Activated naive CD8-positive, alpha-beta T cell treated with anti-CD3 and anti-CD28 coated beads for 36 hours (primary cell): ENCODE measurements around the gene CARD11. TPM values are rescaled to one million over a fixed set of nuclear protein-coding genes. Genes with fewer than 3 reads are reported as not detected.
A peak's percentile ranks its signal among the peaks of the same experiment; 100 is the strongest.

Experiments used
- DNase-seq: peaks from one replicate; pipeline ENCODE4 v3.0.0; 2021
- H3K27ac Mint-ChIP-seq: one replicate; pipeline ENCODE4 v1.8.0; 2022; ENCODE audit warnings: mild to moderate bottlenecking, moderate library complexity, mixed read lengths
- H3K27me3 Mint-ChIP-seq: one replicate; pipeline ENCODE4 v1.8.0; 2022; ENCODE audit warnings: mild to moderate bottlenecking, mixed read lengths
- H3K36me3 Mint-ChIP-seq: one replicate; pipeline ENCODE4 v1.8.0; 2021; ENCODE audit warnings: mild to moderate bottlenecking, mixed read lengths
- H3K4me1 Mint-ChIP-seq: one replicate; pipeline ENCODE4 v1.8.0; 2021; ENCODE audit warnings: mixed read lengths
- H3K4me3 Mint-ChIP-seq: one replicate; pipeline ENCODE4 v1.8.0; 2022; ENCODE audit warnings: mild to moderate bottlenecking, moderate library complexity, mixed read lengths
- H3K9me3 Mint-ChIP-seq: one replicate; pipeline ENCODE4 v1.8.0; 2022; ENCODE audit warnings: mixed read lengths
- total RNA-seq, 2 experiments: library from RNA; stranded (reverse); gene quantifications; one replicate each; pipeline ENCODE4 v1.2.3, GENCODE V29; 2021

Gene CARD11
- total RNA-seq, 2 experiments from 2014 or later: 108 to 111 TPM

DNA sequence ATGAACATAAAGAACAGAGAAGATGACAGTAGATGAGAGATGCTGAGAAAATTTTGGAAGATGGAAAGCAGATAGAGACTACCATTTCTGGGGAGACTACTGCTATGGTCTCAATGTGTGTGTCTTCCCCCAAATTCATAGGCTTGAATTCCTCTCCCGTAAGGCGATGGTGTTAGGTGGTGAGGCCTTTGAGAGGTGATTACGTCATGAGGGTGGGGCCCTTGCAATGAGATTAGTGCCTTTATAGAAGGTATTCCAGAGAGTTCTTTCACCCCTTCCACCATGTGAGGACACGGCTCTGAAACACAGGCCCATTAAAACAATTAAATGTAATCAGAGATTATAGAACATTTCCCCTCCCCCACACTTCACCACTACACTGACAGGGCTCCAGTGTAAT, 23.9 kb downstream of the CARD11 start:
- Mint-ChIP-seq H3K4me1 (peaks cover 17% of the 10 kb centered on the region), H3K27ac (peak overlapping the region; percentile 11), H3K36me3 (peaks cover 85% of the 10 kb centered on the region), H3K9me3 (peaks cover 33% of the 10 kb centered on the region), H3K27me3 (no peaks in the 10 kb centered on the region), H3K4me3 (no peak overlapping the region)
- DNase-seq: no peak

DNA sequence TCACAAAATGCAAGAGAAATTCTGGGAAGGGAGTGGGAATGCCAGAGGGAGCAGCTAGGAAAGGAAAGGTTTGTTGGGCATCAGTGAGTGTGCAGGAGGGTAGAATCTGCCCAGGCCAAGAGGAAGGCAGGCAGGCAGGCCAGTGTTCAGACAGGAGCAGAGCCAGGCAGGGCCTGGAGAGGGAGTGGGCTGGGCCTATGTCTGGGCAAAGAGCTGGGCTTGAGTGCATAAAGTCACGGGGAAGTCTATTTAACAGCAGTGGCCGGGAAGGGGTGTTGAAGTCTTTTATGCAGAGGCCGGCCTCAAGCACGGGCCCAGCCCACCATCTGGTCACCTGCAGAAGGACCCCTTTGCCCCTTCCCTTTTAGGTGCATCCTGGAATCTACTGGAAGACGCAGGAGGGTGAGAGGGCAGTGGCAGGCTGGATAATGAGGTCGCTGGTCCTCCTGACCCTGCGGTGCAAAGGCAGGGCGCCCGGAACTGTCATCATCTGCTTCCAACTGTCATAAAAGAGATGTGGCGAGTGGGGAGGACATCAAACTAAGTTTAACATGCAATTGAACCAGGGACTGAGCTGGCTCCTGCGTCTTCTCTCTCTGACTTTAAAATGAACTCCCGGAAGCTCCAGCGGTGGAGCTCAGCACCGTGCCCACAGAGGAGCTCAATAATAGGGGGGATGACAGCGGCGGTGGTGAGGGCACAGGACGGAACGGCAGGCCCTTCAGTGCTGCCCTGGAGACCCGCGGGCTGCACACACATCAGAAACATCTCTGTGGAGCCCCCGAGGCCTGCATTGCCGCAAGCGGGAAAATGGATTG, 29.5 kb downstream of the CARD11 start:
- peaks cover 3% of the 10 kb centered on the region for H3K9me3 Mint-ChIP-seq
- no peaks in the 10 kb centered on the region for H3K27me3 Mint-ChIP-seq
- peaks cover 41% of the 10 kb centered on the region for H3K4me1 Mint-ChIP-seq
- DNase-seq: no peak
- peak overlapping the region; percentile 18 for H3K27ac Mint-ChIP-seq
- no peak overlapping the region for H3K4me3 Mint-ChIP-seq
- peaks cover 68% of the 10 kb centered on the region for H3K36me3 Mint-ChIP-seq

DNA sequence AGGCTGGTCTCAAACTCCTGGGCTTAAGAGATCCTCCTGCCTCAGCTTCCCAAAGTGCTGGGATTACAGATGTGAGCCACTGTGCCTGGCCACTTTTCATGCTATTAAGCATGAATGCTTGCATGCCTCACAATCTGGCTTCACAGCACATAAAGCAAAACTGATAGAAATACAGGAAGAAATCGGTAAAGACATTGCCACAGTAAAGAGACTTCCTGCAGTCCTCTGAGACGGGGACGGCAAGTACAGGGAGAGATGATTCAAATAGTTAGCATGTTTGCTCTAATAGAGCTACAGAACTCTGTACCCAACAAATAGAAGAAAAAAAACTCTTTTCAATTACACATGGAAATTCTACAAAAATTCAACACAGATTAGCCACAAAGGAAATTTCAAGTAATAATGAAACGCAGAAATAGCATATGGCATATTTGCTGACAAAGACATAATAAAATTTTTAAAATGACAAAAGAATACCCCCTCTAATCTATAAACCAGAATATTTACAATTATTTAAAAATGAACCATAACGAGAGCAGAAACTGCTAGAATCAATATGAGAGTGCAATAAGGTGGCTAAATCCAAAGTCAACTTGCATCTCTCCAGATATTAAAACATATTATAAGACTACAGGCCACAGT, 32.3 kb downstream of the CARD11 start:
- H3K36me3 Mint-ChIP-seq: peaks cover 79% of the 10 kb centered on the region
- H3K4me3 Mint-ChIP-seq: no peak overlapping the region
- no peak for DNase-seq
- H3K27ac Mint-ChIP-seq: peak overlapping the region; percentile 83
- H3K4me1 Mint-ChIP-seq: peaks cover 65% of the 10 kb centered on the region
- H3K27me3 Mint-ChIP-seq: no peaks in the 10 kb centered on the region
- H3K9me3 Mint-ChIP-seq: peaks cover 5% of the 10 kb centered on the region

DNA sequence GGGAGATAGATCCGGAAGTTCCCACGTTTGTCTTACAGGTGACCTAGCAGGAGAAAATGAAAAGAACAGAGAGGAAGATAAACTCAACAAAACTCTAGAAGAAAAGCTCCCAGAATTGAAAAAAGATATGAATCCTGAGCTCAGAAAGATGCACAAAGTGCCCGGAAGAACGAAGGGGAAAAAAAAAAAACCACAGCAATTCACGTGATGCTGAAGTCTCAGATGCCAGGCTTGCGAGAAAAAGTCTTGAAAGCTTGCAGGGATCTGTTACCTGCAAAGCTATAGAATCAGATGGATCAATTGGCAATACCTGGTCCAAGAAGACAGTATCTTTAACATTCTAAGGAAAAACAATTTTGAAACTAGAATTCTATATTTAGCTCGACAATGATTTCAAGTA, 33.5 kb downstream of the CARD11 start:
- Mint-ChIP-seq H3K4me1 (peaks cover 70% of the 10 kb centered on the region), H3K36me3 (peaks cover 73% of the 10 kb centered on the region), H3K4me3 (peak overlapping the region; percentile 56), H3K27me3 (no peaks in the 10 kb centered on the region), H3K27ac (peak overlapping the region; percentile 87), H3K9me3 (peaks cover 5% of the 10 kb centered on the region)
- no peak for DNase-seq

DNA sequence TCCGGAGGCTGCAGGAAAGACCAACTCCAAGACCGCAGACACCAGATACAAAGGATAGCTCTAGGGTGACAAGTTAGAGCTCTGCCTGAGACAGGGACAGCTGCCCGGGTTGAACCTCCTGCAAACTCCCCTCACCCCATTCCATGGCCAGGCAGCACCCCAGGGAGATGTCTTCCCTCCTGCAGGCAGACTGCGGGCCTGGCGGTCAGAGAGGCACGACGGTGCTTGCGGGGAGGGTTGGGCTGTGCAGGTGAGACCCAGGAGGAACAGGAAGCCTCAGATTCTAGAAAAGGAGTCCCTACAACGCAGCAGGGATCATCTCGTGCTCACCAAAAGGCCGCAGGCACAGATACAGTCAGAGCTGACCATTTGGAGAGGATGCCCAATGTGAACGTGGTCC, 34.6 kb downstream of the CARD11 start:
- Mint-ChIP-seq H3K27ac (no peak overlapping the region), H3K9me3 (peaks cover 5% of the 10 kb centered on the region), H3K4me1 (peaks cover 67% of the 10 kb centered on the region), H3K4me3 (no peak overlapping the region), H3K36me3 (peaks cover 63% of the 10 kb centered on the region), H3K27me3 (no peaks in the 10 kb centered on the region)
- no peak for DNase-seq

DNA sequence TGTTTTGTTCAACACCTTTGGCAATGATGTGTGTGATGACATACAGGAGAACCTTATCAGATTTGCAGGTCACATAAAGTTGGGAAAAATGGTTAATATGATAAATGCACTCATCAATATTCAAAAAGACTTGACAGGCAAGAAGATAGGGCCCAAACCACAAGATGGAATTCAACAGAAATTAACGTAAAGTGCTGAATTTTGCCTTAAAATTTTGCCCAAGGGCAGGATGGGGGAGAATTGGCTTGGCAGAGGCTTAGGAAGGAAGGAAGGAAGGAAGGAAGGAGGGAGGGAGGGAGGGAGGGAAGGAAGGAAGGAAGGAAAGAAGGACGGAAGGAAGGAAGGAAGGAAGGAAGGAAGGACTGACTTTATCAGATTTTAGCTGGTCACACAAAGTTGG, 35.3 kb downstream of the CARD11 start:
- H3K36me3 Mint-ChIP-seq: peaks cover 59% of the 10 kb centered on the region
- H3K4me3 Mint-ChIP-seq: no peak overlapping the region
- DNase-seq: no peak
- peaks cover 5% of the 10 kb centered on the region for H3K9me3 Mint-ChIP-seq
- peaks cover 69% of the 10 kb centered on the region for H3K4me1 Mint-ChIP-seq
- peak overlapping the region; percentile 27 for H3K27ac Mint-ChIP-seq
- no peaks in the 10 kb centered on the region for H3K27me3 Mint-ChIP-seq

DNA sequence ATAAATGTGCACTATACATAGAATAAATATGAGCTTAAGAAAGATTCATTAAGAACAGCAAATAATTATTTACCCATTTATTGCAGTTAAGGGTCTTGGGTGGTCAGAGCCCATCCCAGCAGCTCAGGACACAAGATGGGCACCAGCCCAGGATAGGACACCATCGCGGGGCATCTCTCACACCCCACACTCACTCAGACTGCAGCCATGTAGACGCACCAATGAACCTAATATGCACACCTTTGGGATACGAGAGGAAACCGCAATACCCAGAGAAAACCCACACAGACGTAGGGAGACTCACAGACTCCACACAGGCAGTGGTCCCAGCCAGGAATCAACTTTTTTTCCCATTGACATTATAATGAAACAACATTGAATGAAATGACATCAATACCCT, 36.0 kb downstream of the CARD11 start:
- Mint-ChIP-seq H3K27me3 (no peaks in the 10 kb centered on the region), H3K4me1 (peaks cover 63% of the 10 kb centered on the region), H3K36me3 (peaks cover 53% of the 10 kb centered on the region), H3K27ac (peak overlapping the region; percentile 27), H3K9me3 (peaks cover 5% of the 10 kb centered on the region), H3K4me3 (no peak overlapping the region)
- no peak for DNase-seq

DNA sequence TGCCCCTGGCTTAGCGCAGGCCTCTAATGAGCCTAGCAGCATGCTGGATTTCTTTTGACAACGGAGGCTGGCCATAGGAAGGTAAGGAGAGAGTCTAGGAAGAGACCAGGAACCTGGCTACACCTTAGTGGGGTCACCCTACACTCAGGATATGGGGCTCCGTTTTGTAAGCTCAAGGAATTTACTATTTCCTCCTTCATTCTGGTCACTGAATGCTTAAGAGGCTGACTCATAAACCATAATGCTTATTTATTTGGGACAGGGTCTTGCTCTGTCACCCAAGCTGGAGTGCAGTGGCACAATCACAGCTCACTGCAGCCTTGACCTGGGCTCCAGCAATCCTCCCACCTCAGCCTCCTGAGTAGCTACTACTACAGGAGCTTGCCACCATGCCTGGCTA, 38.4 kb downstream of the CARD11 start:
- Mint-ChIP-seq H3K9me3 (peaks cover 5% of the 10 kb centered on the region), H3K4me1 (peaks cover 47% of the 10 kb centered on the region), H3K27me3 (no peaks in the 10 kb centered on the region), H3K4me3 (no peak overlapping the region), H3K27ac (no peak overlapping the region), H3K36me3 (peaks cover 60% of the 10 kb centered on the region)
- no peak for DNase-seq

DNA sequence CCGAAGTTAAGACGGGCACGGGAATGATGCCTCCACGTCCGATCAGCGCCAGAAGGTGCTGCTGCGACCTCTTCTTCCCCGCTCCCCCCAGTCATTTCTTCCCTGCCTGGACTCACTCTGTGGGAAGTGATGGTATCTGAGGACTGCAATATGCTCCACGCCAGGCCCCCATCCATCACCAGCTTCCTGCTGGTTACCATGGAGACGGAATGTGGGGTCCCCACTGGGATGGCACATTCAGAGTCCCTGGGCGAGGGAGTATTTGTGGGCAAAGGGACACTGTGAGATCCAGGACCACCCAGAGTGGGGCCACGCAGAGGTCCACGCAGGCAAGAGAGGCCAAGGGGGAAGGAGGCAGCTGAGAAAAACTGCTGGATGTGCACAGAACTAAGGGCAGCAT, 39.7 kb downstream of the CARD11 start:
- Mint-ChIP-seq H3K27me3 (no peaks in the 10 kb centered on the region), H3K4me3 (no peak overlapping the region), H3K9me3 (peaks cover 1% of the 10 kb centered on the region), H3K27ac (peak overlapping the region; percentile 57), H3K4me1 (peaks cover 38% of the 10 kb centered on the region), H3K36me3 (peaks cover 60% of the 10 kb centered on the region)
- DNase-seq: no peak

DNA sequence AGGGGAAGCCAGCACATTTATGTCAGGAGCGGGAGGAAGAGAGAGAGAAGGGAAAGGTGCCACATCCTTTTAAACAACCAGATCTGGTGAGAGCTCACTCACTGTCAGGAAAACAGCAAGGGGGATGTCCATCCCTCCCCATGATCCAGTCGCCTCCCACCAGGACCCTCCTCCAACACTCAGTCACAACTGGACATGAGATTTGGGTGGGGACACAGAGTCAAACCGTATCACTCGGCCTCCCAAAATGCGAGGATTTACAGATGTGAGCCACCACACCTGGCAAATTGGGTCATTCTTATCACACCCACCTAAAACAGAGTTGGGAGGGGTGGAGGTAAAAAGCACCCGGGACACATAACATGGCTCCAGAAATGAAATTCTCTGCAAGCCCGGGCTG, 41.0 kb downstream of the CARD11 start:
- H3K4me3 Mint-ChIP-seq: no peak overlapping the region
- H3K9me3 Mint-ChIP-seq: peaks cover 1% of the 10 kb centered on the region
- DNase-seq: no peak
- H3K4me1 Mint-ChIP-seq: peaks cover 27% of the 10 kb centered on the region
- no peak overlapping the region for H3K27ac Mint-ChIP-seq
- H3K27me3 Mint-ChIP-seq: no peaks in the 10 kb centered on the region
- peaks cover 54% of the 10 kb centered on the region for H3K36me3 Mint-ChIP-seq

DNA sequence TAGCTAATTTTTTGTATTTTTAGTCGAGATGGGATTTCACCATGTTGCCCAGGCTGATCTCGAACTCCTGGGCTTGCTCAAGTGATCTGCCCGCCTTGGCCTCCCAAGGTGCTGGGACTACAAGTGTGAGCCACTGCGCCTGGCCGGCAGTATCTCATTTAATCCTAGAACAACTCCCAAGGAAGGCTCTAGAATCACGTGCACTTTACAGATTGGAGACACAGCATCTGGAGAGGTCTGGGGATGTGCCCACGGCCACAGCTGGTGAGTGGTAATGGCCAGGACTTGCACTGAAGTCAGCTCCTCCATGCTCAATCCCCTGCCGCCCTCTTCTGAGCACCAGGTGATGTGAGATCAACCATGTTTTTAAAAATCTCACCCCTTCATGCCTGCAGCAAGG, 43.1 kb downstream of the CARD11 start:
- Mint-ChIP-seq H3K4me3 (no peak overlapping the region), H3K9me3 (peaks cover 10% of the 10 kb centered on the region), H3K27ac (no peak overlapping the region), H3K36me3 (peaks cover 57% of the 10 kb centered on the region), H3K27me3 (no peaks in the 10 kb centered on the region), H3K4me1 (peaks cover 13% of the 10 kb centered on the region)
- DNase-seq: no peak

DNA sequence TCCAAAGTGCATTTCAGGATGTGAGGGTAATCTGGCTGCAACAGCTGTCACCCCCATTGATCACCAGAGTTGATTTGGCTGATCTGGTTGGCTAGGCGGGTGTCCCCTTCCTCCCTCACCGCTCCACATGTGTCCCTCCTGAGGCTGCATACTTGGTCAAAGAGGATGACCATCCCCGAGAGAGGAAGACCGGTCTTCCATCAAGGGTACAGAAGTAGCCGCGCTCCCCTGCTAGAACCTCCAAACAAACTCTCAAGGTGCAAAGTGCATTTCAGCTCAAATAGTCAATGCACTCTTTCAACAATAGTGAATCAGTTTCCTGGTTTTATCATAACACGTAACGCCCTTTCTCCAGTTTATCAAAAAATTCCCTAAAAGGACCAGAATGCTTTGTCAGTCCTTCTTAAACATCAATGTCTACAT, 44.6 kb downstream of the CARD11 start:
- DNase-seq: no peak
- H3K27ac Mint-ChIP-seq: peak overlapping the region; percentile 69
- H3K4me3 Mint-ChIP-seq: no peak overlapping the region
- peaks cover 71% of the 10 kb centered on the region for H3K36me3 Mint-ChIP-seq
- peaks cover 16% of the 10 kb centered on the region for H3K9me3 Mint-ChIP-seq
- no peaks in the 10 kb centered on the region for H3K27me3 Mint-ChIP-seq
- H3K4me1 Mint-ChIP-seq: peaks cover 17% of the 10 kb centered on the region

DNA sequence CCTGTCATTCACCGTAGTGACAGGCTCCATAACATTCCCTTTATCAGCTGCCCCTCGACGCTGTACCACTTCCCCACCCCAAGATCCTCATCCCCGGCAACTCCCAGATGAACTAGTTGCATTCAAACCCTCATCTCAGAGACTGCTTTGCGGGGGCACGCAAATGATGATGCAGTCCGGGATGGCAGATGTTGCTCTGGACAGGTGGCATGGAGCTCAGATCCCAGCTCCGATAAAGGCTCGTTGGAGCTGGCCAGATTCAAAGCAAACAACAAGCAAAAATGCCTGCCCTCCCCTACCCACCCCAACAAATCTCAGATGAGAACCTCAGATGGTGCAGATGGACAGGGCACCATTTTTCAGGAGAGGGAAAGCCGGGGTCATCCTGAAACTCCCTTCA, 46.7 kb downstream of the CARD11 start:
- Mint-ChIP-seq H3K9me3 (peaks cover 21% of the 10 kb centered on the region), H3K27ac (no peak overlapping the region), H3K4me1 (peaks cover 19% of the 10 kb centered on the region)

DNA sequence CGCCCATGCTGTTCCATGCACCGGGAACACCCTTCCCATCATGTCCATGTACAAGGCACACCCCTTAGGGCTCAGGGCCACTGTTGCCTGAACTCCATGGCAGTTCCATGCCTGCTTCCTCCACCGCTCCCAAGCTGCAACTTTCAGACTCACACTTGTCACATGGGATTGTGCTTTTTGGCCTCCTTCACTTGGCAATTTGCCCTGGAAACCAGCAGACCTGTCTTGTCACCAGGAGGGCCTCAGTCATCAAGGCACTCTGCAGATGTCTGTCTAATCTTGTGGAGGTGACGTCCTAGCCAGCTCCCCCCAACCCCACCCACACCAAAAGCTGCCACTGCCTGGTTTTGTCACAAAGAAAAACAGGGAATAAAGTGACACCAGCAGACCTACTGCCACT, 47.5 kb downstream of the CARD11 start:
- Mint-ChIP-seq H3K4me3 (no peak overlapping the region), H3K27ac (no peak overlapping the region), H3K4me1 (peaks cover 14% of the 10 kb centered on the region), H3K36me3 (peaks cover 83% of the 10 kb centered on the region), H3K27me3 (no peaks in the 10 kb centered on the region), H3K9me3 (peaks cover 23% of the 10 kb centered on the region)
- no peak for DNase-seq

More for the DNA sequence above, 46.7 kb downstream of the CARD11 start:
- no peak overlapping the region for H3K4me3 Mint-ChIP-seq
- H3K27me3 Mint-ChIP-seq: no peaks in the 10 kb centered on the region
- H3K36me3 Mint-ChIP-seq: peaks cover 83% of the 10 kb centered on the region
- no peak for DNase-seq

DNA sequence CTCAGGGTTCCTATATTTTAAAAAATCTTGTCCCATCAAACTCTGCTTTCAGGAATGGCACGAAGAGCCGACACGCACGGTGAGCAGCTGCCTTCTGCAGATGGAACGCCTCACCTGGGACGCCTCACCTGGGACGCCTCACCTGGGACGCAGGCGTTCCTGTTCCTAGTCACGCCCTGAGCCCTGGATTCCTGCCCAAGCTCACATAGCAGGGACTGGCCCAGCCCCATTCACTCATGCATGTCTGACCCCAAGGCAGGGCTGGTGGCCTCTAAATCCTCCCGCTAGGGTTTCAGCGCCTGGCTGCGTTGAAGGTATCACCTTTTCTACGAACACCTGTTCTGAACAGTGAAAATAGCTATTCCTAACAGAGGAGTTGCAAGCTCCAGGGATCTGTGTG, 49.8 kb downstream of the CARD11 start:
- Mint-ChIP-seq H3K27me3 (no peaks in the 10 kb centered on the region), H3K27ac (no peak overlapping the region), H3K4me1 (peaks cover 12% of the 10 kb centered on the region), H3K36me3 (peaks cover 79% of the 10 kb centered on the region), H3K4me3 (no peak overlapping the region), H3K9me3 (peaks cover 29% of the 10 kb centered on the region)
- DNase-seq: no peak

DNA sequence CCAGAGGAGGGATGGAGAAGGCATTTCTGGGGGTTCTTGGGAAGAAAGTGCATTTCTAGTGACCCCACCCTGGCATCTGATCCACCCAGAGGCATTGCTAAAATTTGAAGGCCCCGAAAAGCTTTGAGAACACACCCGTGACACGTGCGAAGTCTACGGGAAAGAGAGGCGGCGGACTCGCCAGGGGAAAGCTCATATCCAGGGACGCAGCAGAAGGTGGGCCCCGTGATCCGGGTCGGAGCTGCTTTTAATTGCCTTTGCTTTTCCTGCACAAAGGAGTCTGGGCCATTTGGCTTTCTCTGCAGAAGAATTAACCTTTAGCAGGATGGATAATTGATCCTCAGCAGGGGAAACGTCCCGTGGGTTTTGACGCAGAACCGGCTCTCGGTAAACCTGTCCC, 50.3 kb downstream of the CARD11 start:
- H3K36me3 Mint-ChIP-seq: peaks cover 81% of the 10 kb centered on the region
- peaks cover 31% of the 10 kb centered on the region for H3K9me3 Mint-ChIP-seq
- no peak overlapping the region for H3K4me3 Mint-ChIP-seq
- H3K27me3 Mint-ChIP-seq: no peaks in the 10 kb centered on the region
- H3K27ac Mint-ChIP-seq: no peak overlapping the region
- no peak for DNase-seq
- peaks cover 16% of the 10 kb centered on the region for H3K4me1 Mint-ChIP-seq
